ENCODE data around the gene WNK1. TPM values are rescaled to one million over a fixed set of nuclear protein-coding genes. Genes with fewer than 3 reads are reported as not detected.

WNK1 gene
- polyA plus RNA-seq, 1 donor from 2014 or later, result 25.9 TPM

GRCh38 chr12:857611-858010, 105.2 kb downstream of the WNK1 start:
- H3K9me3 ChIP-seq (ENCODE audit: low read length), result no peaks in the 10 kb centered on the region
- H3K4me2 ChIP-seq (ENCODE audit: low read length), result no peak overlapping the region
- TF ChIP-seq SMC3 (conservative IDR thresholded peaks at IDR 0.05; ENCODE audit: poor library complexity), result no peak
- TF ChIP-seq RAD21 (conservative IDR thresholded peaks at IDR 0.05), result no peak
- no peak for TF ChIP-seq EZH2 (IDR thresholded peaks at IDR 0.05; ENCODE audit: borderline replicate concordance, insufficient read depth, low read length, poor library complexity, severe bottlenecking)
- TF ChIP-seq TAF1 (IDR thresholded peaks at IDR 0.05; ENCODE audit: low read depth), result no peak
- no peak for TF ChIP-seq EP300 (conservative IDR thresholded peaks at IDR 0.05; ENCODE audit: poor library complexity, severe bottlenecking)
- TF ChIP-seq MXI1 (conservative IDR thresholded peaks at IDR 0.05; ENCODE audit: poor library complexity, severe bottlenecking), result no peak
- TF ChIP-seq REST (IDR thresholded peaks at IDR 0.05; ENCODE audit: borderline replicate concordance), result no peak
- no peak for TF ChIP-seq POLR2AphosphoS5 (IDR thresholded peaks at IDR 0.05)
- TF ChIP-seq CTCF (IDR thresholded peaks at IDR 0.05; ENCODE audit: poor library complexity, severe bottlenecking), result no peak
- no peak overlapping the region for H3K4me3 ChIP-seq (ENCODE audit: low read length)
- H3K79me2 ChIP-seq (replicated peaks; ENCODE audit: insufficient read depth, low read length), result peaks cover 3% of the 10 kb centered on the region
- no peak overlapping the region for H3K9ac ChIP-seq (ENCODE audit: low read length)
- H4K20me1 ChIP-seq (ENCODE audit: insufficient read depth), result no peaks in the 10 kb centered on the region
- no peaks in the 10 kb centered on the region for H3F3A ChIP-seq (ENCODE audit: insufficient read depth, low read length, poor library complexity, severe bottlenecking)
- no peak overlapping the region for H2AFZ ChIP-seq (ENCODE audit: low read depth, low read length)
- peaks cover 4% of the 10 kb centered on the region for H3K36me3 ChIP-seq (ENCODE audit: insufficient read depth, low read length)
- H3K9me2 ChIP-seq (ENCODE audit: insufficient read depth, low read length), result no peaks in the 10 kb centered on the region
- no peak overlapping the region for H3K27ac ChIP-seq (ENCODE audit: low read length)
- H3K27me3 ChIP-seq (ENCODE audit: insufficient read depth, low read depth, low read length), result no peaks in the 10 kb centered on the region

GRCh38 chr12:862303-862911, 110.0 kb downstream of the WNK1 start:
- Histone ChIP-seq H3K27me3 (ENCODE audit: insufficient read depth, low read depth, low read length) (no peaks in the 10 kb centered on the region), H3K9me3 (ENCODE audit: low read length) (no peaks in the 10 kb centered on the region), H3K4me2 (ENCODE audit: low read length) (no peak overlapping the region), H3K27ac (ENCODE audit: low read length) (no peak overlapping the region), H2AFZ (ENCODE audit: low read depth, low read length) (no peak overlapping the region), H3K4me3 (ENCODE audit: low read length) (no peak overlapping the region), H3F3A (ENCODE audit: insufficient read depth, low read length, poor library complexity, severe bottlenecking) (no peaks in the 10 kb centered on the region), H4K20me1 (ENCODE audit: insufficient read depth) (no peaks in the 10 kb centered on the region), H3K9me2 (ENCODE audit: insufficient read depth, low read length) (no peaks in the 10 kb centered on the region), H3K9ac (ENCODE audit: low read length) (no peak overlapping the region), H3K36me3 (ENCODE audit: insufficient read depth, low read length) (peaks cover 4% of the 10 kb centered on the region), H3K79me2 (replicated peaks; ENCODE audit: insufficient read depth, low read length) (no peaks in the 10 kb centered on the region)
- TF ChIP-seq CTCF (IDR thresholded peaks at IDR 0.05; ENCODE audit: poor library complexity, severe bottlenecking), result no peak
